ENCODE results near the gene WDR64. TPM values are rescaled to one million over a fixed set of nuclear protein-coding genes. Genes with fewer than 3 reads are reported as not detected.

The WDR64 gene
- total and polyA plus RNA-seq, 2 experiments from 2014 or later, result 0.07 TPM; not detected in 1

GRCh38 chr1:241672301-241672700 is 20.2 kb downstream of the WDR64 start:
- DNase-seq (ENCODE audit: low spot score), result no peak
- no peak for TF ChIP-seq CTCF (IDR thresholded peaks at IDR 0.05; ENCODE audit: poor library complexity)
- TF ChIP-seq EZH2 (IDR thresholded peaks at IDR 0.05; ENCODE audit: borderline replicate concordance), result no peak
- no peak for TF ChIP-seq EZH2phosphoT487 (IDR thresholded peaks at IDR 0.05; ENCODE audit: low read depth, severe bottlenecking, unreplicated experiment)
- H3K27me3 ChIP-seq, result no peaks in the 10 kb centered on the region
- H3K9me3 ChIP-seq (ENCODE audit: low read depth), result no peaks in the 10 kb centered on the region
- H4K20me1 ChIP-seq (ENCODE audit: insufficient read depth, poor library complexity, severe bottlenecking), result no peaks in the 10 kb centered on the region
- H3K27ac ChIP-seq, result no peak overlapping the region
- H3K9me2 ChIP-seq (replicated peaks; ENCODE audit: insufficient read depth), result no peaks in the 10 kb centered on the region
- H3K4me3 ChIP-seq, result no peak overlapping the region
- H3K79me2 ChIP-seq, result no peaks in the 10 kb centered on the region
- 58% methylated on average over 1 of the region's 1 CpG for WGBS (ENCODE audit: low lambda C conversion rate, missing lambda C conversion rate)
- H3K36me3 ChIP-seq (replicated peaks; ENCODE audit: insufficient read depth, low read depth), result no peaks in the 10 kb centered on the region
- H3K4me2 ChIP-seq, result no peak overlapping the region
- H2AFZ ChIP-seq, result no peak overlapping the region
- H3K4me1 ChIP-seq (ENCODE audit: insufficient read depth), result no peaks in the 10 kb centered on the region

DNA sequence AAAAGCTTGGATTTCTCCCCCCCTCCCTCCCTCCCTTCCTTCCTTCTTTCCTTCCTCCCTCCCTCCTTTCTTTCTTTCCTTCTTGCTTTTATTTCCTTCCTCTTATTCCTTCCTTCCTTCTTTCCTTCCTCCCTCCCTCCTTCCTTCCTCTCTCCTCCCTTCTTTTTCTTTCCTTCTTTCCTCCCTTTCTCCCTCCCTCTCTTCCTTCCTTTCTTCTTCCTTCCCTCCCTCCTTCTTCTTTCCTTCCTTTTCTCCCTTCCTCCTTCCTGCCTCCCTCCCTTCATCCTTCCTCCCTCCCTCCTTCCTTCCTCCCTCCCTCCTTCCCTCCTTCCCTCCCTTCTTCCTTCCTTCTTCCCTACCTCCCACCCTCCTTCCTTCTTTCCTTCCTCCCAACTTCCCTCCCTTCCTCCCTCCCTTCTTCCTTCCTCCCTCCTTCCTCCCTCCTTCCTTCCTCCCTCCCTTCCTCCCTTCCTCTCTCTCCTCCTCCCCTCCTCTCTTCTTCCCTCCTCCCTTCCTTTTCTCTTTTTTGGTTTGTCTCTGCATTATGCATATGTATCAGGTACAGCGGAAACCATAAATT is 22.8 kb downstream of the WDR64 start:
- Histone ChIP-seq H3K4me2 (no peak overlapping the region), H3K27me3 (no peaks in the 10 kb centered on the region), H3K79me2 (no peaks in the 10 kb centered on the region), H3K4me1 (ENCODE audit: insufficient read depth) (no peaks in the 10 kb centered on the region), H4K20me1 (ENCODE audit: insufficient read depth, poor library complexity, severe bottlenecking) (no peaks in the 10 kb centered on the region), H3K4me3 (no peak overlapping the region), H3K9me2 (replicated peaks; ENCODE audit: insufficient read depth) (no peaks in the 10 kb centered on the region), H3K27ac (no peak overlapping the region), H3K36me3 (replicated peaks; ENCODE audit: insufficient read depth, low read depth) (no peaks in the 10 kb centered on the region), H3K9me3 (ENCODE audit: low read depth) (no peaks in the 10 kb centered on the region), H2AFZ (no peak overlapping the region)
- no peak for DNase-seq (ENCODE audit: low spot score)
- TF ChIP-seq EZH2 (IDR thresholded peaks at IDR 0.05; ENCODE audit: borderline replicate concordance), result no peak
- no peak for TF ChIP-seq EZH2phosphoT487 (IDR thresholded peaks at IDR 0.05; ENCODE audit: low read depth, severe bottlenecking, unreplicated experiment)
- TF ChIP-seq CTCF (IDR thresholded peaks at IDR 0.05; ENCODE audit: poor library complexity), result no peak
- WGBS (ENCODE audit: low lambda C conversion rate, missing lambda C conversion rate), result 100% methylated on average over 1 of the region's 1 CpG

GRCh38 chr1:241675983-241676382 is 23.9 kb downstream of the WDR64 start:
- TF ChIP-seq EZH2 (IDR thresholded peaks at IDR 0.05; ENCODE audit: borderline replicate concordance), result no peak
- Histone ChIP-seq H3K4me3 (no peak overlapping the region), H3K79me2 (no peaks in the 10 kb centered on the region), H3K27ac (no peak overlapping the region), H3K27me3 (no peaks in the 10 kb centered on the region), H2AFZ (no peak overlapping the region), H3K9me2 (replicated peaks; ENCODE audit: insufficient read depth) (no peaks in the 10 kb centered on the region), H3K4me1 (ENCODE audit: insufficient read depth) (no peaks in the 10 kb centered on the region), H3K4me2 (no peak overlapping the region), H3K36me3 (replicated peaks; ENCODE audit: insufficient read depth, low read depth) (no peaks in the 10 kb centered on the region), H3K9me3 (ENCODE audit: low read depth) (no peaks in the 10 kb centered on the region), H4K20me1 (ENCODE audit: insufficient read depth, poor library complexity, severe bottlenecking) (no peaks in the 10 kb centered on the region)
- 77% methylated on average over 4 of the region's 4 CpGs for WGBS (ENCODE audit: low lambda C conversion rate, missing lambda C conversion rate)
- DNase-seq (ENCODE audit: low spot score), result no peak

GRCh38 chr1:241677201-241677600 is 25.1 kb downstream of the WDR64 start:
- Histone ChIP-seq H3K4me1 (ENCODE audit: insufficient read depth) (no peaks in the 10 kb centered on the region), H3K27me3 (no peaks in the 10 kb centered on the region), H3K9me3 (ENCODE audit: low read depth) (no peaks in the 10 kb centered on the region), H3K36me3 (replicated peaks; ENCODE audit: insufficient read depth, low read depth) (no peaks in the 10 kb centered on the region), H3K9me2 (replicated peaks; ENCODE audit: insufficient read depth) (no peaks in the 10 kb centered on the region), H3K79me2 (no peaks in the 10 kb centered on the region), H4K20me1 (ENCODE audit: insufficient read depth, poor library complexity, severe bottlenecking) (no peaks in the 10 kb centered on the region), H3K4me3 (no peak overlapping the region), H3K4me2 (no peak overlapping the region), H3K27ac (no peak overlapping the region), H2AFZ (no peak overlapping the region)
- DNase-seq (ENCODE audit: low spot score), result no peak
- 69% methylated on average over 5 of the region's 5 CpGs for WGBS (ENCODE audit: low lambda C conversion rate, missing lambda C conversion rate)
- TF ChIP-seq CTCF (IDR thresholded peaks at IDR 0.05; ENCODE audit: poor library complexity) (no peak), EZH2phosphoT487 (IDR thresholded peaks at IDR 0.05; ENCODE audit: low read depth, severe bottlenecking, unreplicated experiment) (no peak), EZH2 (IDR thresholded peaks at IDR 0.05; ENCODE audit: borderline replicate concordance) (no peak)

All from hepatocyte (in vitro differentiated cells).